ENCODE data around the gene PSMG4.
A peak's percentile ranks its signal among the peaks of the same experiment; 100 is the strongest.
"Not testable (repeated sequence)": the region's sequence is repeated elsewhere in the genome, so short reads cannot be mapped to it uniquely, and the experiment has no call there.

PSMG4 gene

DNA sequence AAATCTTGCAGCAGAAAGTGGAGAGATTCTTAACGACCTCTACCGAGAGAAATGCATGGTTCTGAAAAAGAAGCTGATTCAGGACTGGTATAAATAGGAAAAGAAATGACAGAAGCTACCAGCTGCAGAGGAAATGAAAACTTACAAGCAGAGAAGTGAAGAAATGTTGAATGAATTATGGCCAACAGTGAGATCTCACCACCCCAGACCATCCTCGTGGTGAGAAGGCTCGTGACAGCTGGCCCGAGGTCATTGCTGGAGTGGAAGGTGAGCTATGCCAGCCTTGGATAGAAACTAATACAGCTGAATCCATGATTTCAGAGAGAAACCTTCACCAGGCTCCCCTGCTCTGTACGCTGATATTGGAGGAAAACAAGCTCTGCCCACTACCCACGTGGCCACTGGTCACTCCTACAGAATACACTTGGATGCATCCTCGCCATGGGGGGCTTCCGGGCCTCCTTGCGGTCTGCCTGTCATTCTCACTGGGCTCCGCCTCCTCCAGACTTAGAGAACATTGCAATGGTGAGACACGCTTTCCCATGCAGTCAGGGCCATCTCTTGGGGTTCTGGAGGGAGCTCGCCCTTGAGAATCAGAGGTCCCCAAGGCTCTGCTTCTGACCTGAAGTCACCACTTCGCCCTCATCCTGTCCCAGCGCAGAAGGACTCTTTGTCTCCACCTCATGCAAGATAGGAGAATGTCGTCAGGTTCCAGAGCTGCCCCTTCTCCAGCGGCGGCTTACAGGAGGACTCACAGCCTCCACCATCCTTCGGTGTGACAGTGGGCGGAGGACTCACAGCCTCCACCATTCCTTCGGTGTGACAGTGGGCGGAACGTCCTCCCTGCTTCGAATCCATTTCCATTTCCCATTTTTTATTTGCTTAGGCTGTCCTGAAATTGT, 20.7 kb upstream of the PSMG4 start:
- Histone ChIP-seq H3K9me3 (ENCODE audit: severe bottlenecking) (no peaks in the 10 kb centered on the region), H3K36me3 (no peaks in the 10 kb centered on the region), H3K27me3 (ENCODE audit: insufficient read depth, low read depth, severe bottlenecking) (peaks cover 3% of the 10 kb centered on the region), H3K27ac (no peak overlapping the region), H3K4me3 (ENCODE audit: low read depth, low read length) (no peak overlapping the region)
- DNase-seq: no peak
- TF ChIP-seq, protein P1, sequence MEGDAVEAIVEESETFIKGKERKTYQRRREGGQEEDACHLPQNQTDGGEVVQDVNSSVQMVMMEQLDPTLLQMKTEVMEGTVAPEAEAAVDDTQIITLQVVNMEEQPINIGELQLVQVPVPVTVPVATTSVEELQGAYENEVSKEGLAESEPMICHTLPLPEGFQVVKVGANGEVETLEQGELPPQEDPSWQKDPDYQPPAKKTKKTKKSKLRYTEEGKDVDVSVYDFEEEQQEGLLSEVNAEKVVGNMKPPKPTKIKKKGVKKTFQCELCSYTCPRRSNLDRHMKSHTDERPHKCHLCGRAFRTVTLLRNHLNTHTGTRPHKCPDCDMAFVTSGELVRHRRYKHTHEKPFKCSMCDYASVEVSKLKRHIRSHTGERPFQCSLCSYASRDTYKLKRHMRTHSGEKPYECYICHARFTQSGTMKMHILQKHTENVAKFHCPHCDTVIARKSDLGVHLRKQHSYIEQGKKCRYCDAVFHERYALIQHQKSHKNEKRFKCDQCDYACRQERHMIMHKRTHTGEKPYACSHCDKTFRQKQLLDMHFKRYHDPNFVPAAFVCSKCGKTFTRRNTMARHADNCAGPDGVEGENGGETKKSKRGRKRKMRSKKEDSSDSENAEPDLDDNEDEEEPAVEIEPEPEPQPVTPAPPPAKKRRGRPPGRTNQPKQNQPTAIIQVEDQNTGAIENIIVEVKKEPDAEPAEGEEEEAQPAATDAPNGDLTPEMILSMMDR (IDR thresholded peaks at IDR 0.05; ENCODE audit: low read depth, low read length): peak; percentile 18; the same call in 1 of the 2 replicates

DNA sequence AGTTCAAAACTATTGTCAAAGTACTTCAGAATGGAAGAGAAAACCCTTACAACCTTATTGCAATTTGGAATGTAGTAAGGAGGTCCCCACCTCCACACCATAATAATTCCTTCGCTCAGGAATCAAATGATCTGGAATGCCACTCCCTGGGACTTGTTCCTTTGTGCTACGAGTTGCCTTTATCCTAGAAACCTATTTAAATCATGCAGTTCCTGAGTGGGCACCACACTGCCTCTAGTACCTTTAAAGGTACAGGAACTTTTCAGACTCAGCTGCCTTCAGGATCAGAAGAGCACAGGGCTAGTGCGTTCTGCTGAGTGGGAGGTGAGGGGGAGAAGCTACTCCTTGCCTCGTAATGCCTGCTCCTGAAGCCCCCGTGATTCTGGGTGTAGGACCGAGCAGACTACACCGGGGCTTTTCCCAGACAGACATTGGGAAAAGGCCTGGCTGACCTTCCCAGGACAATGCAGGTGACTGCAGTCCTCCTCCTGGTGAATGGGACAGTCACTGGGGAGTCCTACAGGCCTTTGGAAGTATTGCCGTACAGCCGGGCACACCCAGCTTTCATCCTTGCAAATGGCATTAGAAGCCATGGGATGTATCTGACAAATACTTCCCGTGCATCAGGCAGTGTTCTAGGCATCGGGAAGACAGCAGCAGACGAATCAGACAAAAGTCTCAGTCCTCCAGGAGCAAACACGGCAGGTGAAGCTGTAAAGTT, 19.5 kb upstream of the PSMG4 start:
- Histone ChIP-seq H3K4me3 (ENCODE audit: low read depth, low read length) (no peak overlapping the region), H3K27me3 (ENCODE audit: insufficient read depth, low read depth, severe bottlenecking) (peaks cover 3% of the 10 kb centered on the region), H3K9me3 (ENCODE audit: severe bottlenecking) (no peaks in the 10 kb centered on the region), H3K27ac (no peak overlapping the region), H3K36me3 (no peaks in the 10 kb centered on the region)
- TF ChIP-seq, protein P1 (IDR thresholded peaks at IDR 0.05; ENCODE audit: low read depth, low read length): peak; percentile 60
- peak; percentile 50 for DNase-seq

DNA sequence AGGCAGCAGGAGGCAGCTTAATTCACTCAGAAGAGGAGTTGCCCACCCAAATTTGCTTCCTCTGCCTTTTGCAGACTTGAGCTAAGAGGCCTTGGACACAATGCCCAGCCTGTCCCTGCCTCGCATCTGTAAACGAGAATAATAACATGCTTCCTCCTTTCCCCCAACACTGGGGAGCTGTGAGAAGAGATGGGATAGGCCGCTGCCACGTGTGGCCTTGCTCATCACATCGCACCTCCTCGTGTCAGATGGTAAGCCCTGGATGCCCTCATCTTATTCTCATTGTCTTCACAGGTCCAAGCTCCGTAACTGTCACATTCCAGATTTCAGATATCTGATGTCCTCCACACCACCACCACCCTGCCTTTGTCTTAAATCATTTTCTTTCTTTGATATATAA, 18.2 kb upstream of the PSMG4 start:
- no peak for DNase-seq
- Histone ChIP-seq H3K27me3 (ENCODE audit: insufficient read depth, low read depth, severe bottlenecking) (peaks cover 3% of the 10 kb centered on the region), H3K4me3 (ENCODE audit: low read depth, low read length) (no peak overlapping the region), H3K36me3 (no peaks in the 10 kb centered on the region), H3K27ac (no peak overlapping the region), H3K9me3 (ENCODE audit: severe bottlenecking) (no peaks in the 10 kb centered on the region)
- TF ChIP-seq, protein P1 (IDR thresholded peaks at IDR 0.05; ENCODE audit: low read depth, low read length): no peak

DNA sequence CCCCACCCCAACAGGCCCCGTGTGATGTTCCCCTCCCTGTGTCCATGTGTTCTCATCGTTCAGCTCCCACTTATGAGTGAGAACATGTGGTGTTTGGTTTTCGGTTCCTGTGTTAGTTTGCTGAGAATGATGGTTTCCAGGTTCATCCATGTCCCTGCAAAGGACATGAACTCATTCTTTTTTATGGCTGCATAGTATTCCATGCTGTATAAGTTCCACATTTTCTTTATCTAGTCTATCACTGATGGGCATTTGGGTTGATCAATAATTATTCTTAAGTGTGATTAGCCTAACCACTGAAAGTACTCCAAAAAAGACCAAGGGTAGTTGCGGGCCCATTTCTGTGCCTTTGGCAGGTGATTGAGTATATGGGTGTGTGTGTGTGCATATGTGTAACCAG, 17.0 kb upstream of the PSMG4 start:
- not testable (repeated sequence) for H3K36me3 ChIP-seq; H3K9me3 ChIP-seq (ENCODE audit: severe bottlenecking); H3K4me3 ChIP-seq (ENCODE audit: low read depth, low read length); DNase-seq; H3K27ac ChIP-seq; H3K27me3 ChIP-seq (ENCODE audit: insufficient read depth, low read depth, severe bottlenecking)

DNA sequence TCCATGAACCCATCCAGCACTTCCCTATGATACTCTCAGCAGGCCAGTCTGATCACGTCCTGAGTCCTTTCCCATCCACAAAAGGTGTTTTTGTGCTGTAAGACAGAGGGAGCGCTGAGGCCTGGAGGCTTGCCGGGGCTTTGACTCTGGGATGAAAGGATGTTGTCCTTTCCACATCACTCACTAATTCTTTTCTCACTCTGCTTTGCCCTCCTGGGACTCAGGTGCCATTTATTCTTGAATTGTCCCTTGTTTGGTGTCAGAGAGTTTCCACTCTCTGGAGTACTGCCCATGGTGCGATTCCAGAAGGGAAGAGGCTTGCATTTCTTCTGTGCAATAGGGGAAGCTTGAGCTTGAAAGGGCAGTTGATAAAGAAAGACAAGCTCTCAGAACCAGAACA, 16.0 kb upstream of the PSMG4 start:
- Histone ChIP-seq H3K36me3 (no peaks in the 10 kb centered on the region), H3K27ac (no peak overlapping the region), H3K4me3 (ENCODE audit: low read depth, low read length) (no peak overlapping the region), H3K9me3 (ENCODE audit: severe bottlenecking) (no peaks in the 10 kb centered on the region), H3K27me3 (ENCODE audit: insufficient read depth, low read depth, severe bottlenecking) (peaks cover 3% of the 10 kb centered on the region)
- TF ChIP-seq, protein P1 (IDR thresholded peaks at IDR 0.05; ENCODE audit: low read depth, low read length): no peak
- DNase-seq: no peak
